SK-N-SH (cell line): ENCODE data around the gene TP73. TPM values are rescaled to one million over a fixed set of nuclear protein-coding genes. Genes with fewer than 3 reads are reported as not detected.

ENCODE experiments used
- CTCF ChIA-PET: fragments of 300-600, 350-600 bp; formaldehyde crosslinking; extraction: SDS; loops from one replicate; lab custom pipeline; 2021; lab: Yijun Ruan, JAX
- POLR2A ChIA-PET: fragments of 350-600 bp; sonication (Branson Sonifier 250); formaldehyde crosslinking; extraction: SDS; loops from one replicate; lab custom pipeline; 2020; ENCODE audit warnings: antibody characterized with exemption, inconsistent platforms; lab: Yijun Ruan, JAX
- DNase-seq: peaks from one replicate; pipeline ENCODE4 v3.0.0; 2012
- H2AFZ ChIP-seq: fragments of 200-600 bp; sonication (generic); 2 replicates; pipeline ENCODE4 v1.8.1; 2016; ENCODE audit warnings: antibody characterized with exemption, mild to moderate bottlenecking, low read depth
- H3F3A ChIP-seq: fragments of 200-600 bp; sonication (generic); replicated peaks from 2 replicates; pipeline ENCODE3; 2016; ENCODE audit warnings: antibody characterized with exemption, mild to moderate bottlenecking; ENCODE audit not compliant: insufficient read depth
- H3K27ac ChIP-seq, 2 experiments: fragments of 200-500 bp in 1 of 2; fragments of 200-600 bp in 1 of 2; sonication (Bioruptor generic) in 1 of 2; sonication (generic), shearing (Covaris generic) in 1 of 2; 2 replicates each; pipeline versions ENCODE4 v1.5.1 to v1.6.1; 2014 to 2016; ENCODE audit warnings: low read depth in 2 of 2, inconsistent platforms in 1 of 2, low read length in 1 of 2, mild to moderate bottlenecking in 1 of 2, mixed read lengths in 1 of 2
- H3K27me3 ChIP-seq: fragments of 200-600 bp; sonication (generic), shearing (Covaris generic); 2 replicates; pipeline ENCODE4 v1.6.1; 2016; ENCODE audit warnings: mixed run types; ENCODE audit not compliant: insufficient read depth
- H3K36me3 ChIP-seq, 2 experiments: fragments of 200-500 bp in 1 of 2; fragments of 200-600 bp in 1 of 2; sonication (Bioruptor generic) in 1 of 2; sonication (generic) in 1 of 2; replicated peaks in 1 of 2; 2 replicates each; pipeline versions ENCODE3 to v1.5.1; 2014 to 2016; ENCODE audit warnings: low read length in 1 of 2, mild to moderate bottlenecking in 1 of 2; ENCODE audit not compliant: insufficient read depth in 2 of 2, control insufficient read depth in 1 of 2
- H3K4me1 ChIP-seq, 2 experiments: fragments of 200-500 bp in 1 of 2; fragments of 200-600 bp in 1 of 2; sonication (Bioruptor generic) in 1 of 2; sonication (generic), shearing (Covaris generic) in 1 of 2; 2 replicates each; pipeline versions ENCODE4 v1.5.1 to v1.6.1; 2014 to 2016; ENCODE audit warnings: low read depth in 1 of 2, low read length in 1 of 2, mixed run types in 1 of 2; ENCODE audit not compliant: insufficient read depth in 2 of 2, control insufficient read depth in 1 of 2
- H3K4me2 ChIP-seq: fragments of 200-600 bp; sonication (generic), shearing (Covaris generic); 2 replicates; pipeline ENCODE4 v1.6.1; 2017; ENCODE audit warnings: mixed run types
- H3K4me3 ChIP-seq, 2 experiments: fragments of 200-500 bp in 1 of 2; fragments of 200-600 bp in 1 of 2; sonication (Bioruptor generic) in 1 of 2; sonication (generic), shearing (Covaris generic) in 1 of 2; 2 replicates each; pipeline versions ENCODE4 v1.5.1 to v1.8.1; 2014 to 2016; ENCODE audit warnings: low read depth in 2 of 2, inconsistent platforms in 1 of 2, low read length in 1 of 2, mild to moderate bottlenecking in 1 of 2, mixed read lengths in 1 of 2, moderate library complexity in 1 of 2
- H3K79me2 ChIP-seq: fragments of 200-600 bp; sonication (generic); 2 replicates; pipeline ENCODE4 v1.8.1; 2017; ENCODE audit warnings: mild to moderate bottlenecking; ENCODE audit not compliant: insufficient read depth
- H3K9ac ChIP-seq: fragments of 200-600 bp; sonication (generic); 2 replicates; pipeline ENCODE4 v1.6.1; 2017; ENCODE audit warnings: mixed run types
- H3K9me2 ChIP-seq: fragments of 200-600 bp; sonication (generic); 2 replicates; pipeline ENCODE4 v1.6.1; 2017; ENCODE audit warnings: mixed run types
- H3K9me3 ChIP-seq: fragments of 200-600 bp; sonication (generic); 2 replicates; pipeline ENCODE4 v1.6.1; 2017; ENCODE audit warnings: mixed run types, mild to moderate bottlenecking, moderate library complexity
- H4K20me1 ChIP-seq: fragments of 200-600 bp; sonication (generic); 2 replicates; pipeline ENCODE4 v1.6.1; 2017; ENCODE audit warnings: mild to moderate bottlenecking, mixed run types; ENCODE audit not compliant: insufficient read depth
- CHD2 ChIP-seq: fragments of 150-350 bp; IDR thresholded peaks from 2 replicates; pipeline ENCODE4 v1.6.1; 2018; ENCODE audit warnings: low read length; ENCODE audit not compliant: partially characterized antibody
- ELF1 ChIP-seq: IDR thresholded peaks from 2 replicates; pipeline ENCODE4 v1.4.0; 2012
- EP300 ChIP-seq, 2 experiments: IDR thresholded peaks; 2 replicates each; pipeline versions ENCODE4 v1.4.0 to v1.6.1; 2012; ENCODE audit warnings: borderline replicate concordance in 1 of 2, low read depth in 1 of 2, low read length in 1 of 2
- EZH2phosphoT487 ChIP-seq: fragments of 200-600 bp; sonication (generic); IDR thresholded peaks from 2 replicates; pipeline ENCODE4 v1.6.1; 2017; ENCODE audit warnings: low read depth, mixed run types, mild to moderate bottlenecking, antibody characterized with exemption, moderate library complexity, borderline replicate concordance
- FOSL2 ChIP-seq: IDR thresholded peaks from 2 replicates; pipeline ENCODE4 v1.4.0; 2012; ENCODE audit warnings: low read depth, mild to moderate bottlenecking, moderate library complexity, borderline replicate concordance
- FOXJ3 ChIP-seq: sonication (generic); formaldehyde crosslinking; IDR thresholded peaks from 2 replicates; pipeline ENCODE4 v1.5.1; 2020; ENCODE audit warnings: mild to moderate bottlenecking, missing genetic modification reagents
- GABPA ChIP-seq: IDR thresholded peaks from 2 replicates; pipeline ENCODE4 v1.4.0; 2012; ENCODE audit warnings: low read depth, mild to moderate bottlenecking
- GATA2 ChIP-seq: sonication (generic); formaldehyde crosslinking; IDR thresholded peaks from 2 replicates; pipeline ENCODE4 v1.5.0; 2020; ENCODE audit warnings: mild to moderate bottlenecking, missing genetic modification reagents
- JUND ChIP-seq: IDR thresholded peaks from 2 replicates; pipeline ENCODE4 v1.4.0; 2012
- MAX ChIP-seq: IDR thresholded peaks from 2 replicates; pipeline ENCODE4 v1.4.0; 2012; ENCODE audit warnings: low read depth
- MXI1 ChIP-seq: IDR thresholded peaks from 2 replicates; pipeline ENCODE4 v1.6.1; 2012; ENCODE audit warnings: mild to moderate bottlenecking, low read depth, low read length, improper control_type of control experiment
- NRF1 ChIP-seq: IDR thresholded peaks from 2 replicates; pipeline ENCODE4 v1.6.1; 2012; ENCODE audit warnings: low read depth, mild to moderate bottlenecking, low read length
- RAD21 ChIP-seq: IDR thresholded peaks from 2 replicates; pipeline ENCODE4 v1.6.1; 2012; ENCODE audit warnings: mild to moderate bottlenecking, low read length
- RXRA ChIP-seq: IDR thresholded peaks from 2 replicates; pipeline ENCODE4 v1.4.0; 2012; ENCODE audit warnings: low read depth, mild to moderate bottlenecking, borderline replicate concordance
- SIN3A ChIP-seq: IDR thresholded peaks from 2 replicates; pipeline ENCODE4 v1.6.1; 2012; ENCODE audit warnings: low read depth, mild to moderate bottlenecking, low read length, moderate library complexity, borderline replicate concordance
- TAF1 ChIP-seq: IDR thresholded peaks from 2 replicates; pipeline ENCODE4 v1.6.1; 2012; ENCODE audit warnings: low read depth, mild to moderate bottlenecking, low read length, moderate library complexity, borderline replicate concordance
- TCF12 ChIP-seq: IDR thresholded peaks from 2 replicates; pipeline ENCODE4 v1.4.0; 2012
- TEAD4 ChIP-seq: IDR thresholded peaks from 2 replicates; pipeline ENCODE4 v1.4.0; 2012; ENCODE audit warnings: mild to moderate bottlenecking, borderline replicate concordance; ENCODE audit not compliant: insufficient read depth
- USF1 ChIP-seq: IDR thresholded peaks from 2 replicates; pipeline ENCODE4 v1.4.0; 2012; ENCODE audit warnings: low read depth, borderline replicate concordance
- YY1 ChIP-seq: IDR thresholded peaks from 2 replicates; pipeline ENCODE4 v1.4.0; 2012; ENCODE audit warnings: low read depth, mild to moderate bottlenecking
- whole genome bisulfite sequencing: methylation state at CpG from one replicate; pipeline ENCODE4 v1.1.6; 2017; ENCODE audit warnings: low lambda C conversion rate; 5-methylcytosine and 5-hydroxymethylcytosine counted together
- polyA plus RNA-seq, 3 experiments: library from polyadenylated mRNA; depleted of rRNA; stranded (reverse); fragments of >200 nt; gene quantifications; 2 replicates each; pipeline ENCODE4 v1.2.3, GENCODE V29; 2012
- TF ChIP-seq, protein P1 (sequence below): fragments of 150-350 bp; IDR thresholded peaks from 2 replicates; pipeline ENCODE4 v1.6.1; 2017; ENCODE audit warnings: antibody characterized with exemption, low read length, low read depth, borderline replicate concordance
- TF ChIP-seq, protein P2 (sequence below): IDR thresholded peaks from 2 replicates; pipeline ENCODE4; 2012

The TP73 gene
- polyA plus RNA-seq, 1 of the 3 experiments (the other 2 are of a cell fraction), result 0.64 TPM

GRCh38 chr1:3609769-3610526, 42.4 kb upstream of the TP73 start (continued):
- TF ChIP-seq, protein P1, sequence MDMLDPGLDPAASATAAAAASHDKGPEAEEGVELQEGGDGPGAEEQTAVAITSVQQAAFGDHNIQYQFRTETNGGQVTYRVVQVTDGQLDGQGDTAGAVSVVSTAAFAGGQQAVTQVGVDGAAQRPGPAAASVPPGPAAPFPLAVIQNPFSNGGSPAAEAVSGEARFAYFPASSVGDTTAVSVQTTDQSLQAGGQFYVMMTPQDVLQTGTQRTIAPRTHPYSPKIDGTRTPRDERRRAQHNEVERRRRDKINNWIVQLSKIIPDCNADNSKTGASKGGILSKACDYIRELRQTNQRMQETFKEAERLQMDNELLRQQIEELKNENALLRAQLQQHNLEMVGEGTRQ, result no peak
- TF ChIP-seq FOXJ3 (CRISPR knock-in tag), result no peak
- no peak for TF ChIP-seq RXRA
- TF ChIP-seq NRF1, result no peak
- TF ChIP-seq FOSL2, result no peak
- TF ChIP-seq ELF1, result no peak
- TF ChIP-seq MAX, result no peak

GRCh38 chr1:3610527-3611169, 41.7 kb upstream of the TP73 start:
- peak overlapping the region in 1 of 2 experiments; percentile 54; a peak in 2 of 4 replicates for H3K4me3 ChIP-seq
- no peaks in the 10 kb centered on the region for H3F3A ChIP-seq
- no peaks in the 10 kb centered on the region for H3K36me3 ChIP-seq
- peaks cover 0 to 38% of the 10 kb centered on the region in 2 experiments; a peak in 2 of 4 replicates for H3K4me1 ChIP-seq
- no peaks in the 10 kb centered on the region for H4K20me1 ChIP-seq
- no peaks in the 10 kb centered on the region for H3K9me3 ChIP-seq
- peak overlapping the region; percentile 74; the same call in 1 of the 2 replicates for H3K4me2 ChIP-seq
- TF ChIP-seq TCF12 (no peak), CHD2 (no peak), RAD21 (no peak), RXRA (no peak), FOSL2 (no peak), SIN3A (no peak), TEAD4 (no peak), MAX (no peak), GABPA (no peak), EP300 (IDR thresholded peaks at IDR 0.05; ENCODE audit: borderline replicate concordance in 1 of 2, low read depth in 1 of 2, low read length in 1 of 2) (no peak), USF1 (no peak), GATA2 (CRISPR knock-in tag) (no peak), JUND (no peak), FOXJ3 (CRISPR knock-in tag) (no peak), MXI1 (no peak), YY1 (no peak), TAF1 (no peak), EZH2phosphoT487 (no peak)
- TF ChIP-seq, protein P1, result no peak
- TF ChIP-seq, protein P2, sequence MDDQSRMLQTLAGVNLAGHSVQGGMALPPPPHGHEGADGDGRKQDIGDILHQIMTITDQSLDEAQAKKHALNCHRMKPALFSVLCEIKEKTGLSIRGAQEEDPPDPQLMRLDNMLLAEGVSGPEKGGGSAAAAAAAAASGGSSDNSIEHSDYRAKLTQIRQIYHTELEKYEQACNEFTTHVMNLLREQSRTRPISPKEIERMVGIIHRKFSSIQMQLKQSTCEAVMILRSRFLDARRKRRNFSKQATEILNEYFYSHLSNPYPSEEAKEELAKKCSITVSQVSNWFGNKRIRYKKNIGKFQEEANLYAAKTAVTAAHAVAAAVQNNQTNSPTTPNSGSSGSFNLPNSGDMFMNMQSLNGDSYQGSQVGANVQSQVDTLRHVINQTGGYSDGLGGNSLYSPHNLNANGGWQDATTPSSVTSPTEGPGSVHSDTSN, result no peak
- TF ChIP-seq, all 33 proteins: peak for 0
- ChIA-PET CTCF (interaction anchor here (0.7 to 4.0 kb wide), 7 partner anchors 8 to 139 kb away, joined by 3 to 19 read pairs (median 3); no protein-coding TSS in a partner anchor), POLR2A (no interaction called here)
- Histone ChIP-seq H3K27ac (no peak overlapping the region), H3K9me2 (no peaks in the 10 kb centered on the region), H3K27me3 (no peaks in the 10 kb centered on the region), H3K79me2 (no peaks in the 10 kb centered on the region), H2AFZ (no peak overlapping the region), H3K9ac (no peak overlapping the region)
- peak; percentile 69 for DNase-seq
- 28% methylated on average over 10 of the region's 27 CpGs for WGBS
